Body of pancreas (tissue), 4 donors: ENCODE results near the gene PTBP1. TPM values are rescaled to one million over a fixed set of nuclear protein-coding genes. Genes with fewer than 3 reads are reported as not detected.

Experiments used
- ATAC-seq: fragments of 150-250 bp; one replicate; pipeline ENCODE4 v1.9.1; 2016
- DNase-seq, 4 donors: peaks; one replicate each; pipeline ENCODE4 v3.0.0-alpha.2; 2019
- H3K27ac ChIP-seq, 4 donors: fragments of 200-600 bp; sonication (generic); 1 replicate in 3 of 4; 2 replicates in 1 of 4; pipeline versions ENCODE4 v1.5.1 to v1.6.1; 2016 to 2019; ENCODE audit warnings: mild to moderate bottlenecking in 1 of 4, mixed read lengths in 1 of 4, moderate library complexity in 1 of 4
- H3K27me3 ChIP-seq, 2 donors: fragments of 200-600 bp; sonication (generic); one replicate each; pipeline ENCODE4 v1.6.0; 2016; ENCODE audit warnings: mild to moderate bottlenecking in 1 of 2
- H3K36me3 ChIP-seq, 2 donors: fragments of 200-600 bp; sonication (generic); replicated peaks in 1 of 2; 2 replicates each; pipeline ENCODE4 v1.5.1; 2016; ENCODE audit warnings: low read depth in 2 of 2; ENCODE audit not compliant: insufficient read depth in 1 of 2
- H3K4me1 ChIP-seq: fragments of 200-600 bp; sonication (generic); one replicate; pipeline ENCODE4 v1.6.0; 2016
- H3K4me3 ChIP-seq, 2 donors: fragments of 200-600 bp; sonication (generic); 1 replicate in 1 of 2; 2 replicates in 1 of 2; pipeline ENCODE4 v1.5.1; 2016 to 2019
- H3K9me3 ChIP-seq, 3 donors: fragments of 200-600 bp; sonication (generic); 1 replicate in 2 of 3; 2 replicates in 1 of 3; pipeline ENCODE4 v1.5.1; 2016
- POLR2A ChIP-seq, 3 donors: fragments of 450-650 bp; IDR thresholded peaks; one replicate each; pipeline ENCODE4 v1.6.1; 2016; ENCODE audit warnings: antibody characterized with exemption in 3 of 3, mild to moderate bottlenecking in 2 of 3
- WGBS, 2 donors: methylation state at CpG; one replicate each; pipeline ENCODE4 v1.1.5; 2017; 5-methylcytosine and 5-hydroxymethylcytosine counted together
- intact Hi-C: fragments of 100-400 bp; cut with DNase I; formaldehyde crosslinking; loops from one replicate; pipeline ENCODE4 v1.15.1; 2023
- total RNA-seq, 2 donors: library from RNA; depleted of rRNA; stranded (reverse); fragments of >200 nt; gene quantifications; one replicate each; pipeline ENCODE4 v1.1.0, GENCODE V29; 2016
- TF ChIP-seq, protein P1 (sequence below), 7 experiments: fragments of 450-650 bp in 4 of 7; fragments of 200-600 bp in 3 of 7; sonication (generic) in 3 of 7; IDR thresholded peaks; one replicate each; pipeline ENCODE4 v1.5.1; 2016 to 2019; ENCODE audit warnings: antibody characterized with exemption in 7 of 7

The PTBP1 gene
- total RNA-seq, 2 donors from 2014 or later: 78.9 to 100 TPM

- TF ChIP-seq, protein P1, sequence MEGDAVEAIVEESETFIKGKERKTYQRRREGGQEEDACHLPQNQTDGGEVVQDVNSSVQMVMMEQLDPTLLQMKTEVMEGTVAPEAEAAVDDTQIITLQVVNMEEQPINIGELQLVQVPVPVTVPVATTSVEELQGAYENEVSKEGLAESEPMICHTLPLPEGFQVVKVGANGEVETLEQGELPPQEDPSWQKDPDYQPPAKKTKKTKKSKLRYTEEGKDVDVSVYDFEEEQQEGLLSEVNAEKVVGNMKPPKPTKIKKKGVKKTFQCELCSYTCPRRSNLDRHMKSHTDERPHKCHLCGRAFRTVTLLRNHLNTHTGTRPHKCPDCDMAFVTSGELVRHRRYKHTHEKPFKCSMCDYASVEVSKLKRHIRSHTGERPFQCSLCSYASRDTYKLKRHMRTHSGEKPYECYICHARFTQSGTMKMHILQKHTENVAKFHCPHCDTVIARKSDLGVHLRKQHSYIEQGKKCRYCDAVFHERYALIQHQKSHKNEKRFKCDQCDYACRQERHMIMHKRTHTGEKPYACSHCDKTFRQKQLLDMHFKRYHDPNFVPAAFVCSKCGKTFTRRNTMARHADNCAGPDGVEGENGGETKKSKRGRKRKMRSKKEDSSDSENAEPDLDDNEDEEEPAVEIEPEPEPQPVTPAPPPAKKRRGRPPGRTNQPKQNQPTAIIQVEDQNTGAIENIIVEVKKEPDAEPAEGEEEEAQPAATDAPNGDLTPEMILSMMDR (IDR thresholded peaks at IDR 0.05): peak in 2 of 7 experiments; percentile 17 to 33
- no peak for TF ChIP-seq POLR2A (IDR thresholded peaks at IDR 0.05)
- H3K36me3 ChIP-seq: peaks cover 47 to 50% of the 10 kb centered on the region in 2 donors
- intact Hi-C loops: no loop called here
- H3K4me1 ChIP-seq: peaks cover 29% of the 10 kb centered on the region
- no peaks in the 10 kb centered on the region for H3K27me3 ChIP-seq
- 84 to 100% methylated on average over 11 to 31 of the region's 33 CpGs for WGBS, 2 donors
- H3K27ac ChIP-seq: no peak overlapping the region
- H3K9me3 ChIP-seq: no peaks in the 10 kb centered on the region
- ATAC-seq (no peak), DNase-seq (no peak)
- no peak overlapping the region for H3K4me3 ChIP-seq
These were observed 7.9 kb downstream of the PTBP1 start for GRCh38 chr19:805166-805551.

GRCh38 chr19:805600-806550 is 8.6 kb downstream of the PTBP1 start:
- Histone ChIP-seq H3K27ac (no peak overlapping the region), H3K4me1 (peaks cover 22% of the 10 kb centered on the region), H3K9me3 (no peaks in the 10 kb centered on the region), H3K4me3 (no peak overlapping the region), H3K27me3 (no peaks in the 10 kb centered on the region), H3K36me3 (peaks cover 53 to 57% of the 10 kb centered on the region in 2 donors)
- 89 to 100% methylated on average over 4 to 86 of the region's 93 CpGs for WGBS, 2 donors
- ATAC-seq: no peak
- TF ChIP-seq POLR2A (IDR thresholded peaks at IDR 0.05): no peak
- TF ChIP-seq, protein P1 (IDR thresholded peaks at IDR 0.05): no peak
- DNase-seq: peak in 1 of 4 donors; percentile 21
- intact Hi-C loops: no loop called here

GRCh38 chr19:806815-807421 is 9.7 kb downstream of the PTBP1 start:
- DNase-seq (peak in 1 of 4 donors; percentile 21), ATAC-seq (no peak)
- Histone ChIP-seq H3K9me3 (no peaks in the 10 kb centered on the region), H3K27ac (no peak overlapping the region), H3K27me3 (no peaks in the 10 kb centered on the region), H3K36me3 (peaks cover 59 to 60% of the 10 kb centered on the region in 2 donors), H3K4me3 (no peak overlapping the region), H3K4me1 (peaks cover 12% of the 10 kb centered on the region)
- WGBS, 2 donors: 90 to 91% methylated on average over 23 to 32 of the region's 34 CpGs
- TF ChIP-seq, protein P1 (IDR thresholded peaks at IDR 0.05): no peak
- TF ChIP-seq POLR2A (IDR thresholded peaks at IDR 0.05): no peak
- intact Hi-C loops: no loop called here

- no peak overlapping the region for H3K27ac ChIP-seq
- H3K4me3 ChIP-seq: no peak overlapping the region
- no peaks in the 10 kb centered on the region for H3K9me3 ChIP-seq
- peaks cover 3% of the 10 kb centered on the region for H3K4me1 ChIP-seq
- no peaks in the 10 kb centered on the region for H3K27me3 ChIP-seq
- peaks cover 59 to 62% of the 10 kb centered on the region in 2 donors for H3K36me3 ChIP-seq
- TF ChIP-seq, protein P1 (IDR thresholded peaks at IDR 0.05): no peak
- no peak for TF ChIP-seq POLR2A (IDR thresholded peaks at IDR 0.05)
- intact Hi-C loops: no loop called here
- DNase-seq (no peak), ATAC-seq (no peak)
- 90 to 92% methylated on average over 42 to 44 of the region's 44 CpGs for WGBS, 2 donors
These were observed 10.6 kb downstream of the PTBP1 start for GRCh38 chr19:807627-808422.
